Measurements from ENCODE around the gene WIPF2.
A peak's percentile ranks its signal among the peaks of the same experiment; 100 is the strongest.

GRCh38 chr17:40191237-40192208 is 27.6 kb upstream of the WIPF2 start:
- TF ChIP-seq CTCF (conservative IDR thresholded peaks at IDR 0.05; ENCODE audit: low read depth, low read length) (peak; percentile 76), EZH2 (IDR thresholded peaks at IDR 0.05; ENCODE audit: low read length, unreplicated experiment) (no peak), EZH2phosphoT487 (IDR thresholded peaks at IDR 0.05; ENCODE audit: borderline replicate concordance, low read length) (no peak)
